ENCODE measurements around the gene OSMR.

OSMR gene

DNA sequence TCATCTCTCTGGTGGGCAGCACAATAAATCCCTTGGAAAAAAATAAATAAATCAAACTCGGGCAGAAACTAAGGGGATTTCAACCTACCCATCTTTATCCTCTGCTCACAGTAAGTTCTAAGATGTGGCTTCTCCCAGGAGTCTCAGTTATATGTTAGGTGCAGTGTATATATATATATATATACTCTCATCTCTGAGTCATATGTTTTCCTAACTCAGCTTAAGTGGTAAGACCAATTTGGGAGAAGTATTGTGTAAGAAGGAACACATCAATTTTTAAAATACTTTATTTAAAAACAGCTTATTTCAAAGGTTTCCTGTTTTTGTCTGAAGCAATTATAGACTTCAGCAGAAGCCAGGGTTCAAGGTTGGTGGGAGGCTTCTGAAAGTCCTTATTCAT, 20.3 kb upstream of the OSMR start:
- no peaks in the 10 kb centered on the region for H3K27me3 ChIP-seq (ENCODE audit: insufficient read depth, low read depth)
- no peak overlapping the region for H3K4me3 ChIP-seq (IDR thresholded peaks at IDR 0.05; ENCODE audit: insufficient read depth, low read depth, low read length)
- no peak overlapping the region for H2AFZ ChIP-seq (ENCODE audit: low read depth)
- no peaks in the 10 kb centered on the region for H3K36me3 ChIP-seq (ENCODE audit: insufficient read depth)
- H3K27ac ChIP-seq, result no peak overlapping the region
- H3K4me1 ChIP-seq (ENCODE audit: low read depth, poor library complexity, severe bottlenecking), result no peaks in the 10 kb centered on the region
- TF ChIP-seq, protein P1, sequence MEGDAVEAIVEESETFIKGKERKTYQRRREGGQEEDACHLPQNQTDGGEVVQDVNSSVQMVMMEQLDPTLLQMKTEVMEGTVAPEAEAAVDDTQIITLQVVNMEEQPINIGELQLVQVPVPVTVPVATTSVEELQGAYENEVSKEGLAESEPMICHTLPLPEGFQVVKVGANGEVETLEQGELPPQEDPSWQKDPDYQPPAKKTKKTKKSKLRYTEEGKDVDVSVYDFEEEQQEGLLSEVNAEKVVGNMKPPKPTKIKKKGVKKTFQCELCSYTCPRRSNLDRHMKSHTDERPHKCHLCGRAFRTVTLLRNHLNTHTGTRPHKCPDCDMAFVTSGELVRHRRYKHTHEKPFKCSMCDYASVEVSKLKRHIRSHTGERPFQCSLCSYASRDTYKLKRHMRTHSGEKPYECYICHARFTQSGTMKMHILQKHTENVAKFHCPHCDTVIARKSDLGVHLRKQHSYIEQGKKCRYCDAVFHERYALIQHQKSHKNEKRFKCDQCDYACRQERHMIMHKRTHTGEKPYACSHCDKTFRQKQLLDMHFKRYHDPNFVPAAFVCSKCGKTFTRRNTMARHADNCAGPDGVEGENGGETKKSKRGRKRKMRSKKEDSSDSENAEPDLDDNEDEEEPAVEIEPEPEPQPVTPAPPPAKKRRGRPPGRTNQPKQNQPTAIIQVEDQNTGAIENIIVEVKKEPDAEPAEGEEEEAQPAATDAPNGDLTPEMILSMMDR (conservative IDR thresholded peaks at IDR 0.05; ENCODE audit: low read depth, low read length), result no peak
- no peak overlapping the region for H3K9ac ChIP-seq
- H3K79me2 ChIP-seq (ENCODE audit: insufficient read depth, low read depth), result no peaks in the 10 kb centered on the region
- H4K20me1 ChIP-seq (ENCODE audit: insufficient read depth), result no peaks in the 10 kb centered on the region
- H3K4me2 ChIP-seq, result no peak overlapping the region

DNA sequence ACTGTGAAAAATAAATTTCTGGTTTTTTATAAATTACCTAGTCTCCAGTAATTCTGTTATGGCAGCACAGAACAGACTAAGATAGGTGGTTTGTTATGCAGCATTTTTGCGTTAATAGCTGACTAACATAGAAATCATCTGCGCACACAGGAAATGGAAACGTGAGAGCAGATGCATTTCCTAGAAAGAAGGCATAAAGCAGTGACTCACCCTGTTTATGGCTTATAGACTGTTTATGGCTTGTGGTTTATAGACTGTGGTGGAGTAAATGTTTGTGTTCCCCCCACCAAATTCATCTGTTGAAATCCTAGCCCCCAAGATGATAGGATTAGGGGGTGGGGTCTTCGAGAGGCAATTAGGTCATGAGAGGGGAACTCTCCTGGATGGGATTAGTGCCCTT, 18.3 kb upstream of the OSMR start:
- Histone ChIP-seq H4K20me1 (ENCODE audit: insufficient read depth) (no peaks in the 10 kb centered on the region), H2AFZ (ENCODE audit: low read depth) (no peak overlapping the region), H3K27me3 (ENCODE audit: insufficient read depth, low read depth) (no peaks in the 10 kb centered on the region), H3K4me2 (no peak overlapping the region), H3K9ac (no peak overlapping the region), H3K27ac (no peak overlapping the region), H3K36me3 (ENCODE audit: insufficient read depth) (no peaks in the 10 kb centered on the region), H3K4me3 (IDR thresholded peaks at IDR 0.05; ENCODE audit: insufficient read depth, low read depth, low read length) (no peak overlapping the region), H3K79me2 (ENCODE audit: insufficient read depth, low read depth) (no peaks in the 10 kb centered on the region), H3K4me1 (ENCODE audit: low read depth, poor library complexity, severe bottlenecking) (no peaks in the 10 kb centered on the region)
- TF ChIP-seq, protein P1 (conservative IDR thresholded peaks at IDR 0.05; ENCODE audit: low read depth, low read length), result no peak

DNA sequence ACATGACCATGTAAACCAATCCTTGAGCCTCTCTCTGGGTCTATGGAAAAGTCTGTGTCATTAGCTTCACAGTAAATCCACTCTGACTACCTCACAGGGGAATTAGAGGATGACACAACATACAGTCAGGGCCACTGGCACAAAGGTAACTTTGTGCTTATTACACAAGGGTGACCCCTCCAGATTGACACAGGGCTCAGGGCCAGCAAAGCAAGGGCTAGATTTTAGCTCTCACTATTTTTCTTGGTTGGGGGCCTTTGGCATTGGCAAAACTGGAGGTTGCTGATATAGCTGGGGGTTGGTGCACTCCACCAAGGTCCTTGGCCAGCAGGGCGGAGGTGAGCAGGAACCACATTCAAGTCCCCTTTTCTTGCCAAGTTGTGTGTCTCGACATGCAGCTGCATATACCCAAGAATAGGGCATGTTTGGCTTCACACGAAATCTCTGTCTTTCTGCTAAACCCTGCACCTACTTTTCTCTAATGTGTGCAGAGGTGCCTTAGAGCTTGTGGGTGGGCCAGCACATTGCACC, 15.2 kb upstream of the OSMR start:
- TF ChIP-seq, protein P1 (conservative IDR thresholded peaks at IDR 0.05; ENCODE audit: low read depth, low read length), result no peak
- H3K27me3 ChIP-seq (ENCODE audit: insufficient read depth, low read depth), result no peaks in the 10 kb centered on the region
- H3K4me2 ChIP-seq, result no peak overlapping the region
- no peak overlapping the region for H3K9ac ChIP-seq
- H4K20me1 ChIP-seq (ENCODE audit: insufficient read depth), result no peaks in the 10 kb centered on the region
- no peak overlapping the region for H3K4me3 ChIP-seq (IDR thresholded peaks at IDR 0.05; ENCODE audit: insufficient read depth, low read depth, low read length)
- H3K4me1 ChIP-seq (ENCODE audit: low read depth, poor library complexity, severe bottlenecking), result no peaks in the 10 kb centered on the region
- no peaks in the 10 kb centered on the region for H3K79me2 ChIP-seq (ENCODE audit: insufficient read depth, low read depth)
- no peak overlapping the region for H3K27ac ChIP-seq
- no peaks in the 10 kb centered on the region for H3K36me3 ChIP-seq (ENCODE audit: insufficient read depth)
- H2AFZ ChIP-seq (ENCODE audit: low read depth), result no peak overlapping the region

DNA sequence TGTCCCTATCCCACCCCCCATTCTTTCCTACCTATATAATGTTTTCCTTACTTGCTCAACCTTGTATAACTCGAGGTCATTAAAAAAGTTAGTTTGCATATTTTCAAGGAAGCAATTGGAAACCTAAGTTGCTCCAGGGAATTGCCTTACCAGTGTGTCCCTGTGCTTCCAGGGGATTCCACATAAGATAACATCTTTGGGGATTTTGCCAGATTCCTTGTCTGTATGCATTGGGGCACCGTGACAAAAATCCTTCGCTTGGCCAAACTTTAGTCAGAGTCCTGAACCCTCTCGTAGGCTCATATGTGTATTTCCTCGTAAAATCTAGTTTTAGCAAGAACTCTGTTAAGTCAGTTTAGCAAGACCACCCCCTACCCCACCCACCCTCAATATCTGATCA, 14.7 kb upstream of the OSMR start:
- Histone ChIP-seq H4K20me1 (ENCODE audit: insufficient read depth) (no peaks in the 10 kb centered on the region), H3K4me1 (ENCODE audit: low read depth, poor library complexity, severe bottlenecking) (no peaks in the 10 kb centered on the region), H3K27me3 (ENCODE audit: insufficient read depth, low read depth) (no peaks in the 10 kb centered on the region), H3K79me2 (ENCODE audit: insufficient read depth, low read depth) (no peaks in the 10 kb centered on the region), H3K4me3 (IDR thresholded peaks at IDR 0.05; ENCODE audit: insufficient read depth, low read depth, low read length) (no peak overlapping the region), H2AFZ (ENCODE audit: low read depth) (no peak overlapping the region), H3K27ac (no peak overlapping the region), H3K4me2 (no peak overlapping the region), H3K9ac (no peak overlapping the region), H3K36me3 (ENCODE audit: insufficient read depth) (no peaks in the 10 kb centered on the region)
- TF ChIP-seq, protein P1 (conservative IDR thresholded peaks at IDR 0.05; ENCODE audit: low read depth, low read length), result no peak
